Suppressor macrophage treated with lipopolysaccharide for 4 hours (primary cell): ENCODE results near the gene LRRC51.
"Not testable (repeated sequence)": the region's sequence is repeated elsewhere in the genome, so short reads cannot be mapped to it uniquely, and the experiment has no call there.

Source experiments
- DNase-seq: peaks from one replicate; pipeline ENCODE4 v3.0.0-alpha.2; 2020

LRRC51 gene

DNA sequence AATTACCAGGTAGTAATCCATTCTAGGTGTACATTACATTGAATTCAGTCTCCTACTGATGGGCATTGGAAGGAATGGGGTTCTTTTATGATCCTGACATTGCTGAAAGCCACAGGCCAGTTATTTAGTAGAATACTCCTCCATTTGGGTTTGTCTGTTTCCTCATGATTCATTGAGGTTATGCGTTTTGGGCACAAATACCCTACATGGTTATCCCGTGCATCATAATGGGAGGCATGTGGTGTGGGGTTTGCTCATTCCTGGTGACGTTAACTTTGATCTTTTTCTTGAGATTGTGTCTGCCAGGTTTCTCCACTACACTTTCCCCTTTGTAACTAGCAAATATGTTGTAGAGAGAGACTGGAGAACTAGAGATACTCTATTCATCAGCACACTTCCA, 60.4 kb downstream of the LRRC51 start:
- no peak for DNase-seq

GRCh38 chr11:72142086-72142485, 61.4 kb downstream of the LRRC51 start:
- DNase-seq = not testable (repeated sequence)

DNA sequence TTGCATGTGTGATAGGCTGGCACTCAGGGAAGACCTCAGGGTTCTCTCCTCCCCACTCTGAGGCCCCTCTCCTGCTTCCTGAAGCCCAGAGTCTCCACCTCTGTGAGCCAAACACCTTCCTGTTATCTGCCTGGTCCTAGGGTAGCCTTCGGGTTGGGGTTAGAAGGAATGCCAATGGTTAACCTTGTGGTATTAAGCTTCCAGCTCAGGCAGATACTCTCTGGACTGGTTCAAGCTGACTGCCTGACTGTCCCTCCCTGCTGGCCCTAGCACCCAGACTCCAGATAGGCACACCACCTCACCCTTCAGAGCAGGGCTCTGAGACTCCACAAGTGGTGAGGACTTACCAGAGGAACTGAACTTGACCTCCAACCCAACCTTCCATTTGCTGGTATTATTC, 61.9 kb downstream of the LRRC51 start:
- DNase-seq = not testable (repeated sequence)

DNA sequence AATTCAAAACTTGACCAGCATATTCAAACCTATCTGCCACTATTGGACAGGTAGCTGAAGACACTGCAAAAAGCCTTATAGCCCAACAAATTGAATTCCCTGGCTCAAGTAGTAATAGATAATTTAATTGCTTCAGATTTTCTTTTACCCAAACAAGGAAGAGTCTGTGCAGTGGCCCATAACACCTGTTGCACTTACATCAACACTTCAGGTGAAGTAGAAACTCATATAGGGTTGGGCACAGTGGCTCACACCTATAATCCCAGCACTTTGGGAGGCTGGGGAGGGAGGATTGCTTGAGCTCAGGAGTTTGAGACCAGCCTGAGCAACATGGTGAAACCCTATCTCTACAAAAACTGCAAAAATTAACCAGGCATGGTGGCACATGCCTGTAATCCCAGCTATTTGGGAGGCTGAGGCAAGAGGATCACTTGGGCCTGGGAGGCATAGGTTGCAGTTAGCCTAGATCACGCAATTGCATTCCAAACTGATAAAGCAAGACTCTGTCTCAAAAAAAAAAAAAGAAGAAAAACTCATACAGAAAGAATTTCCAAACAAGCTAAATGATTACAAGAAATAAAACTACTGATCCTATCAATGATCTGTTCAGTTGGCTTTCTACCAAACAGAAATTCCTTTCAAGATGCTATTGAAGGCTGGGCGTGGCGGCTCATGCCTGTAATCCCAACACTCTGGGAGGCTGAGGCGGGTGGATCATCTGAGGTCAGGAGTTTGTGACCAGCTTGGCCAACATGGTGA, 64.3 kb downstream of the LRRC51 start:
- no peak for DNase-seq
